IMR-90 (cell line): ENCODE results near the gene IL22RA1. TPM values are rescaled to one million over a fixed set of nuclear protein-coding genes. Genes with fewer than 3 reads are reported as not detected.

Source experiments
- ATAC-seq: fragments of 200-7000 bp; cut with Tn5 transposase; 2 replicates; pipeline ENCODE4 v1.9.1; 2020; ENCODE audit warnings: low read depth, mild to moderate bottlenecking, moderate library complexity
- BruUV-seq: library from RNA; stranded (reverse); fragments of 400-500 nt; replicated peaks from 2 replicates; lab custom pipeline; 2021; lab: Mats Ljungman, UMichigan
- CTCF ChIA-PET: fragments of 300-600 bp; formaldehyde crosslinking; extraction: SDS; loops from one replicate; lab custom pipeline; 2021; ENCODE audit warnings: antibody characterized with exemption; lab: Yijun Ruan, JAX
- POLR2A ChIA-PET: fragments of 300-600 bp; sonication (Branson Sonifier 250); formaldehyde crosslinking; loops from one replicate; lab custom pipeline; 2022; ENCODE audit warnings: antibody characterized with exemption; ENCODE audit not compliant: unreplicated experiment; lab: Charles Lee
- DNase-seq: peaks from one replicate; pipeline ENCODE4 v3.0.0; 2013
- H2AFZ ChIP-seq: replicated peaks from 2 replicates; pipeline ENCODE3; 2013; ENCODE audit warnings: low read length, mild to moderate bottlenecking; ENCODE audit not compliant: poor library complexity
- H2AK5ac ChIP-seq: 2 replicates; pipeline ENCODE4 v1.6.1; 2013; ENCODE audit warnings: low read depth, low read length, inconsistent platforms
- H2AK9ac ChIP-seq: replicated peaks from 2 replicates; pipeline ENCODE3; 2013; ENCODE audit warnings: mild to moderate bottlenecking, low read depth, low read length, moderate library complexity; ENCODE audit not compliant: poor library complexity
- H2BK120ac ChIP-seq: 2 replicates; pipeline ENCODE4 v1.6.1; 2013; ENCODE audit warnings: low read depth, low read length, inconsistent platforms
- H2BK15ac ChIP-seq: 3 replicates; pipeline ENCODE4 v1.6.1; 2013; ENCODE audit warnings: low read depth, low read length, inconsistent platforms
- H2BK20ac ChIP-seq: 2 replicates; pipeline ENCODE4 v1.6.1; 2013; ENCODE audit warnings: low read depth, mild to moderate bottlenecking, inconsistent platforms, low read length, moderate library complexity
- H2BK5ac ChIP-seq: 2 replicates; pipeline ENCODE4 v1.6.1; 2013; ENCODE audit warnings: mild to moderate bottlenecking, low read depth, low read length, inconsistent platforms; ENCODE audit not compliant: poor library complexity, severe bottlenecking
- H3K14ac ChIP-seq: replicated peaks from 2 replicates; pipeline ENCODE4 v1.6.1; 2013; ENCODE audit warnings: low read depth, low read length, inconsistent platforms
- H3K18ac ChIP-seq: 2 replicates; pipeline ENCODE4 v1.6.1; 2013; ENCODE audit warnings: low read depth, low read length, control low read depth
- H3K23ac ChIP-seq: 2 replicates; pipeline ENCODE4 v1.6.1; 2013; ENCODE audit warnings: low read depth, low read length, inconsistent platforms
- H3K27ac ChIP-seq: 2 replicates; pipeline ENCODE4 v1.5.1; 2013; ENCODE audit warnings: mild to moderate bottlenecking, control low read depth, low read length; ENCODE audit not compliant: insufficient read depth
- H3K27me3 ChIP-seq: 2 replicates; pipeline ENCODE4 v1.6.1; 2013; ENCODE audit warnings: low read length; ENCODE audit not compliant: control insufficient read depth, insufficient read depth
- H3K36me3 ChIP-seq: 2 replicates; pipeline ENCODE4 v1.6.1; 2013; ENCODE audit warnings: low read length, mixed read lengths; ENCODE audit not compliant: control insufficient read depth, insufficient read depth
- H3K4ac ChIP-seq: 2 replicates; pipeline ENCODE4 v1.6.1; 2013; ENCODE audit warnings: low read depth, low read length, inconsistent platforms
- H3K4me1 ChIP-seq: 2 replicates; pipeline ENCODE4 v1.6.1; 2013; ENCODE audit warnings: low read length, mixed read lengths; ENCODE audit not compliant: control insufficient read depth, insufficient read depth
- H3K4me2 ChIP-seq: 2 replicates; pipeline ENCODE4 v1.6.1; 2013; ENCODE audit warnings: low read depth, mild to moderate bottlenecking, control low read depth, low read length, moderate library complexity
- H3K4me3 ChIP-seq: 2 replicates; pipeline ENCODE4 v1.5.1; 2013; ENCODE audit warnings: low read depth, mild to moderate bottlenecking, control low read depth, low read length, moderate library complexity; ENCODE audit not compliant: insufficient read depth
- H3K56ac ChIP-seq: 2 replicates; pipeline ENCODE4 v1.6.1; 2013; ENCODE audit warnings: low read length, inconsistent platforms; ENCODE audit not compliant: insufficient read depth; ENCODE audit errors: extremely low read depth
- H3K79me1 ChIP-seq, 2 experiments: 2 replicates each; pipeline ENCODE4 v1.6.1; 2013; ENCODE audit warnings: low read length in 2 of 2, inconsistent platforms in 1 of 2, low read depth in 1 of 2
- H3K9ac ChIP-seq: 2 replicates; pipeline ENCODE4 v1.6.1; 2013; ENCODE audit warnings: low read depth, low read length, control low read depth
- H3K9me1 ChIP-seq: 2 replicates; pipeline ENCODE4 v1.6.1; 2013; ENCODE audit warnings: low read length, inconsistent platforms; ENCODE audit not compliant: insufficient read depth
- H3K9me3 ChIP-seq: 2 replicates; pipeline ENCODE4 v1.6.1; 2013; ENCODE audit warnings: low read length; ENCODE audit not compliant: control insufficient read depth, insufficient read depth
- H4K20me1 ChIP-seq: 2 replicates; pipeline ENCODE4 v1.6.1; 2013; ENCODE audit warnings: low read length, inconsistent platforms; ENCODE audit not compliant: insufficient read depth
- H4K5ac ChIP-seq: 2 replicates; pipeline ENCODE4 v1.6.1; 2013; ENCODE audit warnings: mild to moderate bottlenecking, low read depth, low read length, control low read depth
- H4K8ac ChIP-seq, 2 experiments: 2 replicates each; pipeline ENCODE4 v1.6.1; 2013; ENCODE audit warnings: low read depth in 2 of 2, low read length in 2 of 2, control low read depth in 1 of 2, inconsistent platforms in 1 of 2
- H4K91ac ChIP-seq: 2 replicates; pipeline ENCODE4 v1.6.1; 2013; ENCODE audit warnings: low read depth, low read length, inconsistent platforms; ENCODE audit not compliant: insufficient read depth
- BHLHE40 ChIP-seq: fragments of 150-350 bp; IDR thresholded peaks from 2 replicates; pipeline ENCODE4 v1.6.1; 2016; ENCODE audit warnings: mild to moderate bottlenecking, low read depth, low read length
- CEBPB ChIP-seq: IDR thresholded peaks from 2 replicates; pipeline ENCODE4 v1.6.1; 2012; ENCODE audit warnings: low read depth, low read length, improper control_type of control experiment
- CHD1 ChIP-seq: IDR thresholded peaks from 2 replicates; pipeline ENCODE4 v1.6.1; 2012; ENCODE audit warnings: low read depth, low read length, improper control_type of control experiment
- CTCF ChIP-seq: conservative IDR thresholded peaks from 2 replicates; pipeline ENCODE4 v1.5.1; 2012; ENCODE audit warnings: mild to moderate bottlenecking, low read depth, low read length, improper control_type of control experiment
- FOS ChIP-seq: fragments of 150-350 bp; IDR thresholded peaks from 2 replicates; pipeline ENCODE4 v1.6.1; 2016; ENCODE audit warnings: low read depth, low read length
- MAFK ChIP-seq: IDR thresholded peaks from 2 replicates; pipeline ENCODE4 v1.6.1; 2012; ENCODE audit warnings: low read depth, low read length, improper control_type of control experiment
- MAZ ChIP-seq: IDR thresholded peaks from 2 replicates; pipeline ENCODE4 v1.6.1; 2012; ENCODE audit warnings: low read depth, mild to moderate bottlenecking, low read length, improper control_type of control experiment, moderate library complexity, borderline replicate concordance
- MXI1 ChIP-seq: IDR thresholded peaks from 2 replicates; pipeline ENCODE4 v1.6.1; 2012; ENCODE audit warnings: low read depth, mild to moderate bottlenecking, low read length, moderate library complexity, borderline replicate concordance
- NFE2L2 ChIP-seq: fragments of 150-350 bp; IDR thresholded peaks from 2 replicates; pipeline ENCODE4 v1.6.1; 2016; ENCODE audit warnings: low read depth, mild to moderate bottlenecking, low read length
- POLR2A ChIP-seq: IDR thresholded peaks from 2 replicates; pipeline ENCODE4 v1.6.1; 2012; ENCODE audit warnings: mild to moderate bottlenecking, low read depth, low read length
- RAD21 ChIP-seq: IDR thresholded peaks from 2 replicates; pipeline ENCODE4 v1.6.1; 2012; ENCODE audit warnings: low read length, improper control_type of control experiment
- RCOR1 ChIP-seq: IDR thresholded peaks from 2 replicates; pipeline ENCODE4 v1.6.1; 2012; ENCODE audit warnings: mild to moderate bottlenecking, low read length, improper control_type of control experiment; ENCODE audit not compliant: insufficient replicate concordance
- RFX5 ChIP-seq: IDR thresholded peaks from 2 replicates; pipeline ENCODE4 v1.8.0; 2012; ENCODE audit warnings: low read depth, mild to moderate bottlenecking, low read length, moderate library complexity
- SMC3 ChIP-seq: fragments of 150-350 bp; IDR thresholded peaks from 2 replicates; pipeline ENCODE4 v1.6.1; 2016; ENCODE audit warnings: low read depth, mild to moderate bottlenecking, antibody characterized with exemption, low read length, moderate library complexity
- USF2 ChIP-seq: fragments of 150-350 bp; IDR thresholded peaks from 2 replicates; pipeline ENCODE4 v1.6.1; 2017; ENCODE audit warnings: mild to moderate bottlenecking, antibody characterized with exemption, low read length, low read depth
- WGBS, 2 experiments: methylation state at CpG; one replicate each; pipeline versions ENCODE4 v1.1.5 to v1.1.7; 2013; ENCODE audit warnings: missing lambda C conversion rate in 2 of 2; ENCODE audit not compliant: insufficient read length in 1 of 2; ENCODE audit errors: extremely low coverage in 2 of 2; 5-methylcytosine and 5-hydroxymethylcytosine counted together
- dilution Hi-C: fragments of 300-500 bp; cut with HindIII; formaldehyde crosslinking; loops from one replicate; pipeline ENCODE4 v1.14.3; 2018; ENCODE audit warnings: low sequenced_read_pairs; ENCODE audit not compliant: unreplicated experiment
- in situ Hi-C: fragments of 300-500 bp; cut with MboI; formaldehyde crosslinking; loops from 3 replicates; pipeline ENCODE4 v1.14.3; 2019; ENCODE audit warnings: low sequenced_read_pairs, inconsistent platforms, mixed read lengths
- intact Hi-C: fragments of 100-400 bp; cut with micrococcal nuclease; formaldehyde crosslinking; loops from 2 replicates; pipeline ENCODE4 v1.10.0; 2022
- polyA plus RNA-seq, 3 experiments: library from polyadenylated mRNA; depleted of rRNA; stranded (reverse); fragments of >200 nt; gene quantifications; 2 replicates each; pipeline ENCODE4 v1.2.3, GENCODE V29; 2012; ENCODE audit warnings: low replicate concordance in 1 of 3
- total RNA-seq: library from RNA; depleted of rRNA; stranded (reverse); fragments of >200 nt; gene quantifications from 2 replicates; pipeline ENCODE4 v1.2.3, GENCODE V29; 2012
- TF ChIP-seq, protein P1 (sequence below): fragments of 150-350 bp; IDR thresholded peaks from 2 replicates; pipeline ENCODE4 v1.6.1; 2016; ENCODE audit warnings: low read depth, mild to moderate bottlenecking, low read length, moderate library complexity, borderline replicate concordance

Gene IL22RA1
- total and polyA plus RNA-seq, 2 of the 4 experiments (the other 2 are of a cell fraction): not detected

DNA sequence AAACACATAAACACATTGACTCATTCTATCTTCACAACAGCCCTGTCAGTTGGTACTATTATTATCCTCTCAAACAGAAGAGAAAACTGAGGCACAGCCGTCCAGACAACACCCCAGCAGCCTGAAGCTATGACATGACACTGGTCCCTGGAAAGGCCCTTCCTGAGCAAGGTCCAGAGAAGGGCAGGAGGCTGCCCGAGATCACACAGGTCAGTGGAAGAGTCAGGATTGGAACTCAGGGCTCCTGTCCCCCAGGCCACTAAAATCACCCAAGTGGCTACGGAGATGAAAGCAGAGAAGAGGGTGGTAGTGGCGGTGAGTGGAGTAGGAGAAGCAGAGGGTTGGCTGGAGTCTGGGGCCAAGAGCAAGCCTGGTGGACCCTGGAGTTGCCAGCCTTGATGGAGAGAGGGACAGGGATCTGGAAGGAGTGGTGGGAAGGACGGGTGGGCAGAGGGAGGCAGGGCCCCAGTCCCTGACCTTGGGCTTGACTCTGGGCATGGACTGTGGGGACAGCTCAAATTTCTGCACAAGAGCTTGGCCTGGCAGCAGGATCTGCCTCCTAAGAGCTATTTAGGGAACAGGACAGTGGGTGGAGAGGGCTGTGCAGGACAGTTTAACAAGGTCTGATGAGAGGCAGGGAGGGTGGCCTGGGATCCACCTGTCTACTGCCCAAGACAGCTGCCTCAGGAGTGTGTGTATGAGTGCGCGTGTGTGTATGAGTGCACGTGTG, 46.8 kb downstream of the IL22RA1 start:
- Histone ChIP-seq H3K27ac (no peak overlapping the region), H4K20me1 (no peaks in the 10 kb centered on the region), H3K4me3 (no peak overlapping the region), H4K5ac (no peak overlapping the region), H2AK9ac (no peak overlapping the region), H4K91ac (no peak overlapping the region), H3K4me2 (no peak overlapping the region), H2AFZ (no peak overlapping the region), H3K56ac (no peak overlapping the region), H2BK5ac (no peak overlapping the region), H3K27me3 (peaks cover 60% of the 10 kb centered on the region), H2BK20ac (no peak overlapping the region), H2BK15ac (no peak overlapping the region), H2BK120ac (no peak overlapping the region), H3K14ac (no peak overlapping the region), H3K4me1 (no peaks in the 10 kb centered on the region), H3K9ac (no peak overlapping the region), H3K4ac (no peak overlapping the region), H3K9me3 (no peaks in the 10 kb centered on the region), H4K8ac (no peak overlapping the region), H3K9me1 (peaks cover 2% of the 10 kb centered on the region; the same call in 1 of the 2 replicates), H3K79me1 (no peaks in the 10 kb centered on the region), H2AK5ac (no peak overlapping the region), H3K23ac (no peak overlapping the region), H3K18ac (no peak overlapping the region), H3K36me3 (no peaks in the 10 kb centered on the region)
- no peak for TF ChIP-seq CTCF
- TF ChIP-seq POLR2A: no peak
- TF ChIP-seq SMC3: no peak
- no peak for TF ChIP-seq BHLHE40
- no peak for TF ChIP-seq RAD21
- TF ChIP-seq USF2: no peak
- no peak for TF ChIP-seq MXI1
- TF ChIP-seq MAZ: no peak
- TF ChIP-seq MAFK: no peak
- no peak for TF ChIP-seq RCOR1
- no peak for TF ChIP-seq CHD1
- TF ChIP-seq, protein P1, sequence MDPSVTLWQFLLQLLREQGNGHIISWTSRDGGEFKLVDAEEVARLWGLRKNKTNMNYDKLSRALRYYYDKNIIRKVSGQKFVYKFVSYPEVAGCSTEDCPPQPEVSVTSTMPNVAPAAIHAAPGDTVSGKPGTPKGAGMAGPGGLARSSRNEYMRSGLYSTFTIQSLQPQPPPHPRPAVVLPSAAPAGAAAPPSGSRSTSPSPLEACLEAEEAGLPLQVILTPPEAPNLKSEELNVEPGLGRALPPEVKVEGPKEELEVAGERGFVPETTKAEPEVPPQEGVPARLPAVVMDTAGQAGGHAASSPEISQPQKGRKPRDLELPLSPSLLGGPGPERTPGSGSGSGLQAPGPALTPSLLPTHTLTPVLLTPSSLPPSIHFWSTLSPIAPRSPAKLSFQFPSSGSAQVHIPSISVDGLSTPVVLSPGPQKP: no peak
- no peak for TF ChIP-seq RFX5
- TF ChIP-seq FOS: no peak
- no peak for TF ChIP-seq CEBPB
- TF ChIP-seq NFE2L2: no peak
- WGBS, 2 experiments: 40% methylated on average over 2 of the region's 8 CpGs; no CpG with 5 or more reads in 1 of the 2 experiments
- DNase-seq (no peak), ATAC-seq (no peak)
- in situ Hi-C loops: no loop called here
- CTCF ChIA-PET: interaction anchor here (0.5 kb wide), 1 partner anchor 374 kb away, joined by 4 read pairs; no protein-coding TSS in a partner anchor
- no TSS peak for BruUV-seq
- dilution Hi-C loops: no loop called here
- POLR2A ChIA-PET: no interaction called here
- intact Hi-C loops: no loop called here
